ENCODE results near the gene UCK2.

UCK2 gene

DNA sequence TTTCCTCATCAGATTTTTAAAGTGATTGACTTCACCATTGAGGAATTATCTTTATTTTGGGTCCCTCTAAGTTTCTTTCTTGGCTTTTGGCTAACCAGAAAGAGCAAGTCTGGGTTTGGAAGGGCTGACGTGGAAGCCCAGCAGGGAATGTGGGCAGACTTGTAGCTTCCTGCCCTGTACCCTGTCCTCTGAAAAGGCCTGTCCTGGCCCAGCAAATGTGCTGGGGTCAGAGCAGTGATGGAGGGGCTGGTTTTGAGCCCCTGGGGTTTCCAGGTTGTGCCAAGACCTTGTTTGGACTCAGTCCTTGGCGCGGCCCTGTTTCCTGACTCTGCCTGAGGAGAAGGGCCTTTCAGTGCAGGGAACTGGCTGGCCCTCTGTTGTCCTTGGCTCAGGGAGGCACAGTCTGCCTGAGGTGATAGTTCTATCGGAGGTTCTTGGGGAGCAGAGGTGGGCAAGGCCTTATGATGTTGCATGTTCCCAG is 72.1 kb downstream of the UCK2 start:
- TF ChIP-seq, protein P1, sequence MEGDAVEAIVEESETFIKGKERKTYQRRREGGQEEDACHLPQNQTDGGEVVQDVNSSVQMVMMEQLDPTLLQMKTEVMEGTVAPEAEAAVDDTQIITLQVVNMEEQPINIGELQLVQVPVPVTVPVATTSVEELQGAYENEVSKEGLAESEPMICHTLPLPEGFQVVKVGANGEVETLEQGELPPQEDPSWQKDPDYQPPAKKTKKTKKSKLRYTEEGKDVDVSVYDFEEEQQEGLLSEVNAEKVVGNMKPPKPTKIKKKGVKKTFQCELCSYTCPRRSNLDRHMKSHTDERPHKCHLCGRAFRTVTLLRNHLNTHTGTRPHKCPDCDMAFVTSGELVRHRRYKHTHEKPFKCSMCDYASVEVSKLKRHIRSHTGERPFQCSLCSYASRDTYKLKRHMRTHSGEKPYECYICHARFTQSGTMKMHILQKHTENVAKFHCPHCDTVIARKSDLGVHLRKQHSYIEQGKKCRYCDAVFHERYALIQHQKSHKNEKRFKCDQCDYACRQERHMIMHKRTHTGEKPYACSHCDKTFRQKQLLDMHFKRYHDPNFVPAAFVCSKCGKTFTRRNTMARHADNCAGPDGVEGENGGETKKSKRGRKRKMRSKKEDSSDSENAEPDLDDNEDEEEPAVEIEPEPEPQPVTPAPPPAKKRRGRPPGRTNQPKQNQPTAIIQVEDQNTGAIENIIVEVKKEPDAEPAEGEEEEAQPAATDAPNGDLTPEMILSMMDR (IDR thresholded peaks at IDR 0.05; ENCODE audit: low read depth, low read length), result no peak
- DNase-seq (ENCODE audit: low read depth in 2 of 2), result peak in 1 of 2 donors; percentile 38
- no peak overlapping the region for H3K4me3 ChIP-seq (replicated peaks in 1 of 2; ENCODE audit: low read depth in 2 of 2, low read length in 2 of 2)

DNA sequence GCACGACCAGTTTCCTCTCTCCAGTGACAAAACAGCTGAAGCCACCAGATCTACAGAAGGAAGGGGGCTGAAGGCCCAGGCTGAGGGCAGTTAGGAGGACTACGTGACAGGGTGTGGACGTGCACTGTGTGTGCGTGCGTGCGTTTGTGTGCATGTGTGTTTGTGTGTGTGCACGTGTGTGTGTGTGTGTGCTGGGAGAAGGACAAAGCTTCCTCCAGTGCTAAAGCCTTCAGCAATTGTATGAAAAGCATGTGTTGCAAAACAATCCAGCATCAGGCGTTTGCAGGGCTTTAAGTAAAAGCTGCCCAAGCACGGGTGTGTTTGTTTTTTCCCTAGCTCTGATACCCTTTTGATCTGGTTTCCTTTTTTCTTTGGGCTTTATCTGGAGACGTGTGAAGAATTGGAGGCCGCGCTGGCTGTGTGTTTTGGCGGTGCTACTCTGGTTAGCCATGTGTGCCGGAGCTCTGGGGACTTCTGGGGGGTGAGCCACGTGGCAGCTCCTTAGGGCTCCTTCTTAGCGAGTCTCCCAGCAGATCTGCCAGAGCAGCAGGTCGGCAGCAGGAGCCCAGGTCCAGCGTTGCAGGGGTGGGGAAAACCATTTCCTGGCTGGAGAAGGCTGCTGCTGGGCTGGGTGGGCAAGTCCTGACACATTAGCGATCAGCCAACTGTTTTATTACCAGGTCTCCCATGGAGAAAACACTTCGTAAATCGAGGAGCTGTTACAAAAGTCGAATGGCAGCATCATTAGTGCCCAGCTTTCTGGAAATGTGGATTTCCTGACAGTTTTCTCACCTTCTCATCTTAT is 73.4 kb downstream of the UCK2 start:
- TF ChIP-seq, protein P1 (IDR thresholded peaks at IDR 0.05; ENCODE audit: low read depth, low read length), result no peak
- peak in 1 of 2 donors; percentile 63 for DNase-seq (ENCODE audit: low read depth in 2 of 2)
- H3K4me3 ChIP-seq (replicated peaks in 1 of 2; ENCODE audit: low read depth in 2 of 2, low read length in 2 of 2), result no peak overlapping the region

DNA sequence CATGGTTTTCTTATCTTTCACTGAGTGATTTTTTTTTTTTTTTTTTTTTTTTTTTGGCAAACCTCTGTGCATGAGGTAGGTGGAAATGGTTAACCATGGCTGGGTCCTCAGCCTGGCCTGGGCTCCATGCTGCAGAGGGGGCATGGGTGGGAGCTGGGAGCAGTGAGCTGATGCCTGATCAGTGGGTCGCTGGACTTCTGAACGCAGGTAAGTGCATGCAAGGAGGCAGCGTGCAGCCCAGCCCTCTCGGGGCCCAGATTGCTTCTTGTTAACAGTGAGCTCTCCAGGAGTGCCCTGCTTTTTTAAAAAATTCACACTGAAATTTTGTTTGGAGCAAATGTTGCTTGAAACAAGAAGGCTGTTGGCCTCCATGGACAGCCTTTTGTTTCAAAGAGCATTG is 75.2 kb downstream of the UCK2 start:
- DNase-seq (ENCODE audit: low read depth in 2 of 2), result no peak
- H3K4me3 ChIP-seq (replicated peaks in 1 of 2; ENCODE audit: low read depth in 2 of 2, low read length in 2 of 2), result no peak overlapping the region
- TF ChIP-seq, protein P1 (IDR thresholded peaks at IDR 0.05; ENCODE audit: low read depth, low read length), result no peak

DNA sequence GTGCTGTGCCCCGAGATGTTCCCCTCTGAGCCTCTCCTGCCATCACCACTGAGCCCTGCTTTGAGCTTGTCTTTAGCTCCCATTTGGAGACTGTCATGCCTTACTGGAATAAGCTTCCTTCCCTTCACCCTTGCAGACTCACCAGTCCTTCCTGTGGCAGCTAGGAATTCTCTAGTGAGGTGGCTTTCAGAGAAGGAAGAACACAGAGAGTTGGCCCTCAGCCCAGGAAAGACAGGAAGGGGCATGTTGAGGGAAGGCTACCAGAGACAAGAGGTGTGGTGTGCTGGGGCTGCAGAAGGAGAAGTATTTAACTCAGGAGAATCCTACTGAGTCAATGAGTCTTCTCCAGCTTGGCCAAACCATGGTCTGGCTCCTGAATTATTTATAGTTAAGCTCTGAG is 76.3 kb downstream of the UCK2 start:
- TF ChIP-seq, protein P1 (IDR thresholded peaks at IDR 0.05; ENCODE audit: low read depth, low read length), result no peak
- DNase-seq (ENCODE audit: low read depth in 2 of 2), result peak; percentile 75 to 83
- no peak overlapping the region for H3K4me3 ChIP-seq (replicated peaks in 1 of 2; ENCODE audit: low read depth in 2 of 2, low read length in 2 of 2)

DNA sequence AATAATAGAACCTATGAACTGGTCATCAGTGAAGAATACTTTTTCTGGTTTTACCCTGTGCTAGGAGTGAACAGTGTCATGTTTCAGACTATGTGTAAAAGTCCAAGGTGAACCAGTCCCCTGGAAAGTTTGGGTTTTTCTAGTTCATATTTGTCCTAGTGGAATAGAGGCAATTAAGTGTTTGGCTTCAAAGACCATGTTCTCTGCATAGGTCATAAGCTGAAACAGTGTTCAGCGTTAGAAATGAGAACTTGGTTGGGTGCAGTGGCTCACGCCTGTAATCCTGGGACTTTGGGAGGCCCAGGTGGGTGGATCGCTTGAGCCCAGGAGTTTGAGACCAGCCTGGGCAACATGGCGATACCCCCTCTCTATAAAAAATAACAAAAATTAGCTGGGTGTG is 77.5 kb downstream of the UCK2 start:
- no peak for DNase-seq (ENCODE audit: low read depth in 2 of 2)
- TF ChIP-seq, protein P1 (IDR thresholded peaks at IDR 0.05; ENCODE audit: low read depth, low read length), result no peak
- H3K4me3 ChIP-seq (replicated peaks in 1 of 2; ENCODE audit: low read depth in 2 of 2, low read length in 2 of 2), result no peak overlapping the region

DNA sequence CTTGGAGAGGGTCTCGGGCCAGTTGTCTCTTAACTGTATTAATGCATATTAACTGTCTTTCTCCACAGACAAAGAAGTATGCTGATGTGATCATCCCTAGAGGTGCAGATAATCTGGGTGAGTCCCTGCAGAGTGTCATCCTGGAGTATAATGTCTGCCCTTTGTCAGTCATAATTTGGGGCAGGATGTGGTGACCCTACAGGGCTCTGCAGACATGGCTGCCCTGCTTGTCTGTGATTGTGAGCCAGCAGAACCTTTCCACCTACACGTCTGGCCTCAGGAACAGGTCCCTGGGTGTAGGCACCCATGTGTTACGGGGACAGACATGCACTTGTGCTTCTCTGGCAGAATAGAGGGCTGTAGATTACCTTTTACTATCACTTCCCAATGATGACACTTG is 78.4 kb downstream of the UCK2 start:
- no peak for DNase-seq (ENCODE audit: low read depth in 2 of 2)
- TF ChIP-seq, protein P1 (IDR thresholded peaks at IDR 0.05; ENCODE audit: low read depth, low read length), result no peak
- H3K4me3 ChIP-seq (replicated peaks in 1 of 2; ENCODE audit: low read depth in 2 of 2, low read length in 2 of 2), result no peak overlapping the region

Data from cardiac fibroblast (primary cell).